NB4 (cell line): ENCODE results near the gene CAMK2D.

Experiments used
- CTCF ChIP-seq: IDR thresholded peaks from one replicate; pipeline ENCODE4 v1.5.1; 2012; ENCODE audit warnings: low read depth, low read length
- POLR2A ChIP-seq: IDR thresholded peaks from 2 replicates; pipeline ENCODE4 v1.6.1; 2011; ENCODE audit warnings: mild to moderate bottlenecking; ENCODE audit not compliant: insufficient read length; ENCODE audit errors: extremely low read depth
- TF ChIP-seq, protein P1 (sequence below): IDR thresholded peaks from 2 replicates; pipeline ENCODE4 v1.6.1; 2011; ENCODE audit warnings: low read depth, low read length

- no peak for TF ChIP-seq POLR2A
- TF ChIP-seq CTCF, result no peak
- TF ChIP-seq, protein P1, sequence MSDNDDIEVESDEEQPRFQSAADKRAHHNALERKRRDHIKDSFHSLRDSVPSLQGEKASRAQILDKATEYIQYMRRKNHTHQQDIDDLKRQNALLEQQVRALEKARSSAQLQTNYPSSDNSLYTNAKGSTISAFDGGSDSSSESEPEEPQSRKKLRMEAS, result no peak
Measured at GRCh38 chr4:113495790-113496189, 265.7 kb downstream of the CAMK2D start.
